GM23248 (cell line): ENCODE data around the gene CASZ1.

Experiments
- EZH2 ChIP-seq: fragments of 200-600 bp; sonication (generic); IDR thresholded peaks from 2 replicates; pipeline ENCODE4 v1.6.1; 2018; ENCODE audit warnings: antibody characterized with exemption, mild to moderate bottlenecking; ENCODE audit not compliant: insufficient read depth, poor library complexity, severe bottlenecking
- EZH2phosphoT487 ChIP-seq: fragments of 200-600 bp; sonication (generic); IDR thresholded peaks from 2 replicates; pipeline ENCODE4 v1.6.1; 2018; ENCODE audit warnings: antibody characterized with exemption, moderate library complexity, mild to moderate bottlenecking, low read depth; ENCODE audit not compliant: insufficient read depth

- TF ChIP-seq EZH2 (no peak), EZH2phosphoT487 (no peak)
Observed at GRCh38 chr1:10589074-10589473, 207.4 kb downstream of the CASZ1 start.
